SK-N-MC (cell line): ENCODE results near the gene IRX2.

Experiments used
- DNase-seq: peaks from one replicate; pipeline ENCODE4 v3.0.0-alpha.2; 2011; ENCODE audit warnings: low read depth, low spot score
- H3K27ac ChIP-seq: fragments of 200-600 bp; sonication (generic); 2 replicates; pipeline ENCODE4 v1.5.1; 2016; ENCODE audit warnings: mixed run types
- H3K36me3 ChIP-seq: fragments of 200-600 bp; sonication (generic); 2 replicates; pipeline ENCODE4 v1.6.1; 2017; ENCODE audit warnings: antibody characterized with exemption, low read length, mixed read lengths; ENCODE audit not compliant: insufficient read depth
- H3K4me3 ChIP-seq: fragments of 200-600 bp; sonication (generic); 2 replicates; pipeline ENCODE4 v1.5.1; 2016
- H3K9ac ChIP-seq: fragments of 200-600 bp; sonication (generic); 2 replicates; pipeline ENCODE4 v1.8.0; 2017; ENCODE audit warnings: mixed run types, mixed read lengths; ENCODE audit not compliant: insufficient read length
- H3K9me3 ChIP-seq: fragments of 200-600 bp; sonication (generic); 2 replicates; pipeline ENCODE4 v1.6.1; 2017; ENCODE audit warnings: low read depth, mild to moderate bottlenecking, antibody characterized with exemption, low read length, moderate library complexity, mixed read lengths
- EZH2 ChIP-seq: fragments of 200-600 bp; sonication (generic); IDR thresholded peaks from one replicate; pipeline ENCODE4 v1.6.1; 2017; ENCODE audit warnings: antibody characterized with exemption
- FOXP2 ChIP-seq: optimal IDR thresholded peaks from 2 replicates; pipeline ENCODE3; 2011; ENCODE audit warnings: mild to moderate bottlenecking, moderate library complexity; ENCODE audit not compliant: insufficient read depth; ENCODE audit errors: extremely low read length, control extremely low read depth
- POLR2AphosphoS5 ChIP-seq: IDR thresholded peaks from 2 replicates; pipeline ENCODE4 v1.6.1; 2012; ENCODE audit warnings: mild to moderate bottlenecking, low read depth, low read length, borderline replicate concordance

IRX2 gene

DNA sequence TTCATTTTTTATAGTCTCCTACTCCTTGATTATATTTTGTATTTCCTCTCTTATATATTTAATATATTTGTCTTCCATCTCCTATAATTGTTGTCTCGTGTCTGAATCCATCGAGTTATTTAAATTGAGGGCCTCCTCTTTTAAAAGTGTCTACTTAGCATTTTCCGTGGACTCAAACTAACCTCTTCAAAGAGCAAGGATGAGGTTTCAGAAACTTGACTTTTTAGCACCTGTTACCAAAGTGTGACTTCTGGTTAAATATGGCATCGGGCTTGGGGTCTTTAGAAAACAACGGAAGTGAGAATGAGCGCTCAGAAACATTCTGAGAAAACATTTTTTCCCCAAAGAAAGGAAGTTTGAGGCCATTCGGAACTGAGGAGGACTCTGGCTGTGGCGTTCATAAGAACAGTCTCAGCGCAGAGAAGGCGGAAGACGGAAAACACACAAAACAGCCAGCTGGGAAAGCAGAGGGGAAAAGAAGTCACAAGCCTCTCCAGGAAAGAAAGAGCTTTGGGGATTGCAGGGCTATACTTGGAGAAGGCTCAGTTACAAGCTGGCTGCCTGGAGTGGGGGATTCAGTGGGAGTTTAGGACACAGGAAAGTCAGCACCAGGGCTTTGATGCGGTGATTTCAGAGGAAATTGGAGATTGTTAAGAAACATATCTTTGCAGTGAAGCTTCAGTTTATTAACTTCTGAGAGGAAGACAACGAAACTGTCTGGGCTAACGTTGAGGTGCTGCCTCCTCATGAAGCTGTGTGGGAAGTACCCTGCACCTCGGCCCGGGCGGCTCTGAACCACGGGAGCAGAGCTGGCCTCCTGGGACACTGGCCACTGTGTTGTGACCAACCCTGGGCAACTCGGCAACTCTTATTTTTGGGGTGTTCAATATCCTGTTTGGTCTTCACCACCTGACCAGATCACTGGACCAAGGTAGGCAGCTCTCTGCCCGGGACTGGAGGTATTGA, 25.1 kb upstream of the IRX2 start:
- Histone ChIP-seq H3K4me3 (no peak overlapping the region), H3K27ac (no peak overlapping the region), H3K9ac (no peak overlapping the region), H3K9me3 (no peaks in the 10 kb centered on the region), H3K36me3 (no peaks in the 10 kb centered on the region)
- no peak for TF ChIP-seq FOXP2
- TF ChIP-seq POLR2AphosphoS5, result no peak
- TF ChIP-seq EZH2, result no peak
- no peak for DNase-seq

DNA sequence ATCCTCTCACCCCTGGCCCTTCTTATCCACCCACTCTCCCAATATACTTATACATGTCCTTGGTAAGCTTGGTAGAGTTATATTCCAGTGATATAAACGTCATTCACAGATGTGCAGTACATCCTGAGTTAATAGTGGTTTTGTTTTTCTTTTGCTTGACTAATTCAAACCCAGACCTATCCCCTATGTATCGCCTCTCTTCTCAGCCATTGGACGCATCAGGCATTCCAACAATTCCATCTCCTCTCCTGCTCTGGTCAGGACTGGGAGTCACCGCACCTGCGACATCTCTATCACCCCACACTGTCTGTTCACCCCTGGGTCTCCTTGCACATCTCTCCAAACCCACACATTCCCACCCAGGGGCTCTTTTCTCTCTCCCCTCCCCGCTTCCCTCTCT, 21.9 kb upstream of the IRX2 start:
- DNase-seq, result no peak
- Histone ChIP-seq H3K9me3 (no peaks in the 10 kb centered on the region), H3K36me3 (no peaks in the 10 kb centered on the region), H3K27ac (no peak overlapping the region), H3K9ac (no peak overlapping the region), H3K4me3 (no peak overlapping the region)
- TF ChIP-seq EZH2 (no peak), FOXP2 (no peak), POLR2AphosphoS5 (no peak)

DNA sequence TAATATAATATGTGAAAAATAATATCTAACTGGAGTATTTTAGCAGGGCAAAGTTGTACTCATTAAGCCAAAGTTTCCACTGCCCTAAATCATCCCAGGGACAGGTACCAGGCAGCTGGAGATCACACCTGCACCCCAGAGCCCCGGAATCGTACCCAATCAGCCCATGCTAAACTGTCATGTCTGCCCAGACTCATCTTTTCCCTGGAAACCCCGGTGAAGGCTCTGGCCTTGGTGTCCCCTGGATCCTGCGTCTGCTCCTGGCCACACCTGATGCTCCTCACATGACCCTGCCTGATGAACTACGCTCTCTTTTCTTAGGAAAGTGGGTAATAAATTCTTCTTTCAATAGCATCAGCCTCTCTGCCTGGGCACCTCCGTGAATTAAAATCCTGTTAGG, 15.6 kb upstream of the IRX2 start:
- H3K4me3 ChIP-seq, result no peak overlapping the region
- H3K27ac ChIP-seq, result no peak overlapping the region
- no peaks in the 10 kb centered on the region for H3K36me3 ChIP-seq
- no peak for TF ChIP-seq EZH2
- TF ChIP-seq FOXP2, result no peak
- TF ChIP-seq POLR2AphosphoS5, result no peak
- no peaks in the 10 kb centered on the region for H3K9me3 ChIP-seq
- no peak for DNase-seq
- H3K9ac ChIP-seq, result no peak overlapping the region

DNA sequence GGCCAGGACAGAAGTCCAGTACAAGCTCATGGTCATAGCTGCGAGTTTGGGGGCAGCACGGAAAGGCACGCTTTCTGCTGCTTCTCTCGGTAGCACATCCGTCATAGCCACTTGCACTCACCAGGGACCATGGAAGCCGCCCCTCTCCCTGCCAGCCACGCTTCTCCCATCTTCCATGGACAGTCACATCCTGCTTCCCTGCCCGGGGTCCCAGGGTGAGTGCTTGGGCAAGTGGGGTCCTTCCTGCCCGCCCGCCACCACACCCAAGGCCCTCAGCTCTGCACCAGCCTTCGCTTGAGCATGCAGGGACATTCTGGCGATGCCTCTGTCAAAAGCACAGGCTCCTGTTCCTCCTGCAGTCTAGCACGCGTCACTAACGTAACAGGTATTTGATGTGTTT, 13.1 kb upstream of the IRX2 start:
- Histone ChIP-seq H3K36me3 (no peaks in the 10 kb centered on the region), H3K9me3 (no peaks in the 10 kb centered on the region), H3K27ac (no peak overlapping the region), H3K4me3 (no peak overlapping the region), H3K9ac (no peak overlapping the region)
- TF ChIP-seq FOXP2 (no peak), EZH2 (no peak), POLR2AphosphoS5 (no peak)
- no peak for DNase-seq

DNA sequence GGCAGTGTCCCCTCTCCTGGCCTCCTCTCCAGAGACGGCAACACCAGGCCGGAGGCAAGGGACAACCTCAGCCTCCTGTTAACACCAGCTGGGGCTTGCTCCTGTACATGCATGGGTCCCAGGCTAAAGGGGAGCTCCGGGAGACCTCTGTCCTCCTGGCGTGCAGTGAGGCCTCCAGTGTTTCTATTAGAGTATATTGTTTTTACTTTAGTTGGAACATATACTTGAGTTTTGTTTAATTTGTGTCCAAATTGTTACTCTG, 12.0 kb upstream of the IRX2 start:
- no peaks in the 10 kb centered on the region for H3K9me3 ChIP-seq
- no peak overlapping the region for H3K9ac ChIP-seq
- no peak for DNase-seq
- no peak overlapping the region for H3K27ac ChIP-seq
- H3K36me3 ChIP-seq, result no peaks in the 10 kb centered on the region
- TF ChIP-seq FOXP2, result no peak
- TF ChIP-seq POLR2AphosphoS5, result no peak
- TF ChIP-seq EZH2, result no peak
- H3K4me3 ChIP-seq, result no peak overlapping the region

DNA sequence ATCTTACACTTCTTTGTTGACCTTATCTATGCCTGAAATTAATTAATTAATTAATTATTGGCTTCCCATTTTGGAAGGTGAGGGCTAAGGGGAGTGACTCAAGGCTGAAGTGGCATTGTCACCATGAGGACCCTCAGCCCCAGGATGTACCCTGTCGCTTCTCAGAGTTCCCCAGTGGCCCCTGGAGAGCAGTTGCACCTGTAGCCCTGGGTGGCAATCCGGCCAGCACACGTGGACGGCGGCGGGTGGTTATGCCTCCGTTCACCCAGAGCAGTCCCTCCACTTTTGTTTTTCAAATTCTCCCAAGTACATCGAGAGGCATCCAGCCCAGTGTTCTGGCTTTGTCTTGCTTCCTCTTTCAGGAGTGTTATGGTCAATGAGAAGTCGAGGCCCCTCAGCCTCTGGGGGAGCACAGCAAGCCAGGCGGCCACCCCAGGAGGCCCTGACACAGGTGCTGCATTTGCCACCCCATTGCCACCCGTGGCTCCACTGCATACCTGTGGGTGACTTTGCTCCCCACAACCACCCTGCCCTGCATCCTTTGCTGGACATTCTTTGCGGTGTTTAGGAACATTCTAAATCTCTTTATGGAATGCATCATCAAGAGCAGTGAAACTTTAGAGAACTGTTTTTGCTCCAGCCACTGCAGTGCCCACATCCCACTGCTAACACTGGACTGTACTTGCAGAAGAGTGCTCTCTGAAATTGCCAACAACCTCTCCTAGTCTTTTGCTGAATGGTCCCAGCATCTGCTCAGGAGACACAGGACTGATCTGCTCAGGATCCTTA, 11.5 kb upstream of the IRX2 start:
- Histone ChIP-seq H3K9me3 (no peaks in the 10 kb centered on the region), H3K9ac (no peak overlapping the region), H3K27ac (no peak overlapping the region), H3K4me3 (no peak overlapping the region), H3K36me3 (no peaks in the 10 kb centered on the region)
- TF ChIP-seq POLR2AphosphoS5 (no peak), FOXP2 (no peak), EZH2 (no peak)
- no peak for DNase-seq

DNA sequence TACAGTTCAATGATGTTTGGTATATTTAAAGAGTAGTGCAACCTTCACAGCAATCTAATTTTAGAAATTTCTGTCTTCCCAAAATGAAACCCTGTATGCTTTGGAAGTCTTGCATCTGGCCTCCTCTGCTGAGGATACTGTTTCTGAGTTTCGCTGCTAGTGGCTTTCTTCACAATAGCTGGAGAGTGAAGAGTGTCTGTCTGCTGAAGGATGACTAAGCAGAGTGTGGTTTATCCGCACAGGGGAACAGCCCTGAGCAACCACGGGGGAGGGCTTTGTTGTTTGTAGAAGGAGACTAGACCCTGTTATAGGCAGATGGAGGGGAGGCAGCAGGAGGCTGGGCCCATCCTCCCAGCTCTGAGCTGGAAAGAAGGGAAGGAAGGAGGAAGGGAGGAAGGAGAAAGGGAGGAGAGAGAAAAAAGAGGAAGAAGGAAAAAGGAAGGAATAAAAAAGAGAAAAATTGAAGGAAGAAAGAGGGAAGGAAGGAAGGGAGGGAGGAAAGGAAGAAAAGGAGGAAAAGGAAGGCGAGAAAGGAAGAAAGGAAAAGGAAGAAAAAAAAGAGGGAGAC, 10.5 kb upstream of the IRX2 start:
- Histone ChIP-seq H3K27ac (peak overlapping the region; percentile 82), H3K4me3 (peak overlapping the region; percentile 40), H3K9ac (peak overlapping the region; percentile 50), H3K9me3 (no peaks in the 10 kb centered on the region), H3K36me3 (no peaks in the 10 kb centered on the region)
- TF ChIP-seq EZH2 (no peak), POLR2AphosphoS5 (no peak)
- DNase-seq, result no peak

DNA sequence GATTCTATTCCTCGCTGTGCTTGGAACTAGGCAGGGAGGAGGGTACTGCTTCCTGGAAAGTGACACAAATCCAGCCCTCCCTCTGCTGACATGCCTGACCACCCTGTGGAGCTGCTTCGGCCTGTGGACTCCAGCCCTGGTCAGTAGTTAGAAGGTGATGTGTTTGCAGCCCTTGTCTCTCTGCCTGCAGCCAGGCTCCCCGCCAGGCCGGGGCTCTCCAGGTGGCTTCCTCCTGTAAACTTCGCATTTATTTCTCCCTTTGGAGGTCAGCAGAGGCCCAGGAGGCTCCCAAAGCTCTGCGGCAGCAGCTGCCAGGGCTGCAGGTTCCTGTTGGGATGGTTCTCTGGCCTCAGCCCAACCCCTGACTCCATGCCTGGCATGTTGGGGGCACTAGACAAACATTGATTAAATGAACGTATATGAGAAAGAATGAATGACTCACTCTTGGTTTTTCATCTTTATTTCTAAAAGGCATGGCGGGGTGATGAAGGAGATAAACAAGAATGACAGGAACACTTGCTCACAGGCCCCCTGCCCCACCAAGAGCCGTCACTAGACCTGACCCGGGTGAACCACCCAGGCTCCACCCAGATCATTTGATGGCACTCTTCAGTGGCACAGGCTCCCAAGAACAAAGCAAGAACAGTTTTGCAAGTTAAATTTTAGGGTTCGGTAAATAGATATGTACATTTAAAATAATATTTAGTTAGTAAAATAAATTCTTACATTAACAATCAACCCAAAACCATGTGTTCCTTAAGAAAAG, 8.4 kb upstream of the IRX2 start:
- no peaks in the 10 kb centered on the region for H3K9me3 ChIP-seq
- no peak overlapping the region for H3K9ac ChIP-seq
- no peak for TF ChIP-seq EZH2
- no peak for TF ChIP-seq POLR2AphosphoS5
- no peak for TF ChIP-seq FOXP2
- H3K36me3 ChIP-seq, result no peaks in the 10 kb centered on the region
- H3K4me3 ChIP-seq, result no peak overlapping the region
- H3K27ac ChIP-seq, result no peak overlapping the region
- DNase-seq, result no peak
